Liver (tissue), 3 donors: ENCODE data around the gene RALGPS1.

Experiments used
- ATF3 ChIP-seq: IDR thresholded peaks from 2 replicates; pipeline ENCODE4 v1.6.1; 2016; ENCODE audit warnings: antibody characterized with exemption
- CTCF ChIP-seq: fragments of 150-350 bp; IDR thresholded peaks from 2 replicates; pipeline ENCODE4 v1.5.1; 2017; ENCODE audit warnings: improper control_type of control experiment, low read depth, low read length; ENCODE audit not compliant: missing input control
- EGR1 ChIP-seq, 2 donors: IDR thresholded peaks; 2 replicates each; pipeline ENCODE4 v1.6.1; 2016 to 2018; ENCODE audit warnings: antibody characterized with exemption in 2 of 2, low read depth in 2 of 2
- GABPA ChIP-seq, 2 donors: IDR thresholded peaks in 1 of 2; conservative IDR thresholded peaks in 1 of 2; 2 replicates each; pipeline ENCODE4 v1.6.1; 2016; ENCODE audit warnings: antibody characterized with exemption in 2 of 2, mild to moderate bottlenecking in 1 of 2, moderate library complexity in 1 of 2
- JUND ChIP-seq, 2 donors: IDR thresholded peaks; 2 replicates each; pipeline ENCODE4 v1.6.1; 2016; ENCODE audit warnings: antibody characterized with exemption in 2 of 2
- MAX ChIP-seq: IDR thresholded peaks from 2 replicates; pipeline ENCODE4 v1.6.1; 2016; ENCODE audit warnings: antibody characterized with exemption
- REST ChIP-seq: IDR thresholded peaks from 2 replicates; pipeline ENCODE4 v1.6.1; 2016; ENCODE audit warnings: antibody characterized with exemption, mild to moderate bottlenecking
- RXRA ChIP-seq, 2 donors: IDR thresholded peaks; 2 replicates each; pipeline ENCODE4 v1.6.1; 2017 to 2018; ENCODE audit warnings: antibody characterized with exemption in 2 of 2, mild to moderate bottlenecking in 1 of 2
- SP1 ChIP-seq: IDR thresholded peaks from 2 replicates; pipeline ENCODE4 v1.6.1; 2018; ENCODE audit warnings: antibody characterized with exemption, mild to moderate bottlenecking
- TAF1 ChIP-seq: conservative IDR thresholded peaks from 2 replicates; pipeline ENCODE4 v1.6.1; 2016; ENCODE audit warnings: antibody characterized with exemption, mild to moderate bottlenecking
- YY1 ChIP-seq: IDR thresholded peaks from 2 replicates; pipeline ENCODE4 v1.6.1; 2016; ENCODE audit warnings: antibody characterized with exemption, mild to moderate bottlenecking
- ZBTB33 ChIP-seq: IDR thresholded peaks from 2 replicates; pipeline ENCODE4 v1.6.1; 2016; ENCODE audit warnings: antibody characterized with exemption
- donor health status: healthy.
- donor health status: healthy.

GRCh38 chr9:127183814-127184582 lies 269.4 kb downstream of the RALGPS1 start:
- TF ChIP-seq CTCF: no peak
- no peak for TF ChIP-seq SP1
- TF ChIP-seq JUND (IDR thresholded peaks at IDR 0.05): no peak
- TF ChIP-seq REST: no peak
- no peak for TF ChIP-seq MAX
- TF ChIP-seq ZBTB33: no peak
- TF ChIP-seq GABPA (IDR thresholded peaks at IDR 0.05 in 1 of 2, conservative IDR thresholded peaks at IDR 0.05 in 1 of 2): no peak
- no peak for TF ChIP-seq TAF1
- no peak for TF ChIP-seq EGR1 (IDR thresholded peaks at IDR 0.05; ENCODE audit: low read depth in 2 of 2)
- no peak for TF ChIP-seq RXRA (IDR thresholded peaks at IDR 0.05)
- TF ChIP-seq ATF3: no peak
- TF ChIP-seq YY1: no peak
